Right lobe of liver (tissue), 6 donors: Measurements from ENCODE around the gene TCF12. TPM values are rescaled to one million over a fixed set of nuclear protein-coding genes. Genes with fewer than 3 reads are reported as not detected.

Experiments
- ATAC-seq, 4 donors: fragments of 200-7000 bp; cut with Tn5 transposase; one replicate each; pipeline ENCODE4 v1.9.1; 2020; ENCODE audit warnings: mild to moderate bottlenecking in 4 of 4, moderate library complexity in 4 of 4
- DNase-seq, 3 donors: peaks; one replicate each; pipeline ENCODE4 v3.0.0-alpha.2; 2020
- H3K27ac ChIP-seq, 3 donors: fragments of 200-600 bp; one replicate each; pipeline ENCODE4 v1.8.0; 2022
- H3K27me3 ChIP-seq, 2 donors: fragments of 200-600 bp; one replicate each; pipeline ENCODE4 v1.8.0; 2022
- H3K36me3 ChIP-seq, 4 donors: fragments of 200-600 bp; sonication (generic) in 1 of 4; one replicate each; pipeline versions ENCODE4 v1.5.1 to v1.8.0; 2017 to 2022; ENCODE audit warnings: control low read depth in 1 of 4
- H3K4me1 ChIP-seq, 4 donors: fragments of 200-600 bp; sonication (generic) in 1 of 4; one replicate each; pipeline versions ENCODE4 v1.5.1 to v1.8.0; 2017 to 2022; ENCODE audit warnings: control low read depth in 1 of 4
- H3K4me3 ChIP-seq, 3 donors: fragments of 200-600 bp; one replicate each; pipeline ENCODE4 v1.8.0; 2022
- H3K9me3 ChIP-seq, 4 donors: fragments of 200-600 bp; sonication (generic) in 1 of 4; one replicate each; pipeline versions ENCODE4 v1.5.1 to v1.8.0; 2017 to 2022; ENCODE audit warnings: control low read depth in 1 of 4
- POLR2A ChIP-seq: fragments of 450-650 bp; IDR thresholded peaks from one replicate; pipeline ENCODE4 v1.6.1; 2017; ENCODE audit warnings: antibody characterized with exemption, mild to moderate bottlenecking
- WGBS: methylation state at CpG from one replicate; pipeline ENCODE4 v1.1.6; 2018; ENCODE audit warnings: low coverage, low lambda C conversion rate; ENCODE audit not compliant: insufficient coverage; ENCODE audit errors: missing lambda C conversion rate; 5-methylcytosine and 5-hydroxymethylcytosine counted together
- intact Hi-C, 2 donors: fragments of 100-400 bp; cut with DNase I; formaldehyde crosslinking; loops; one replicate each; pipeline versions ENCODE4 v1.11.2 to v1.14.1; 2022
- total RNA-seq, 6 experiments: library from RNA; depleted of rRNA in 2 of 6; stranded (reverse); fragments of >200 nt in 2 of 6; fragmentation: NEBNext Ultra II Directional in 3 of 6; extraction: Animal tissue kit (Norgen Biotek cat#: 25700) in 3 of 6; gene quantifications; one replicate each; pipeline versions ENCODE4 v1.1.0 to v1.2.4, GENCODE V29; 2016 to 2023
- TF ChIP-seq, protein P1 (sequence below), 4 donors: fragments of 200-600 bp in 3 of 4; fragments of 450-650 bp in 1 of 4; IDR thresholded peaks; one replicate each; pipeline versions ENCODE4 v1.5.1 to v1.8.0; 2016 to 2022; ENCODE audit warnings: antibody characterized with exemption in 4 of 4, mild to moderate bottlenecking in 2 of 4
- donor health status: DM: no; HTN: yes; CAD: no.
- donor health status: DM: no; HTN: no; CAD: no.
- donor health status: DM: no; HTN: no; CAD: no.
- donor health status: DM: no; HTN: yes; CAD: no.
- donor health status: DM: no; HTN: yes; CAD: no.

The TCF12 gene
- total RNA-seq, 6 experiments from 2014 or later, result 28.9 to 41.9 (median 35.3) TPM

DNA sequence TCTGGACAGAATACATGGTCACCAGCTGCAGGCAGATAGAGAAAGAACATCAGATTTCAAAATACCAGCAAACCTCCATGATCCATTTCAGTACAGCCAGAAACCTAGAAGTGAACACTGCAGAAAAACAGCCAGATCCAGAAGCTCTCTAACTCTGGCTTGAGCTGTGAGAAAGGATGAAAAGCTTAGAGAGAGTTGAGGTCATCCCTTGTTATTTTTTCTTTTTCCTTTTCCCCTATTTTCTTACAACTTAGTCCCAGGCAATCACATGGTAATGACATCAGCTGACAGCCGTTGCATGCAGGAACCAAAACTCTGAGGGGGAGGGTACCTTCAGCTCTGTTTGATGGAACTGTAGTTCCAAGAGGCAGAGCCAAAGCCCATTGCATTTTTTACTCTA is 113.2 kb downstream of the TCF12 start:
- 6% methylated on average over 1 of the region's 1 CpG for WGBS
- peaks cover 0 to 11% (median 4%) of the 10 kb centered on the region in 4 donors for H3K4me1 ChIP-seq
- DNase-seq (no peak), ATAC-seq (peak in 3 of 4 donors; percentile 32 to 68 (median 63))
- intact Hi-C loops, result no loop called here
- no peaks in the 10 kb centered on the region for H3K36me3 ChIP-seq
- H3K4me3 ChIP-seq, result no peak overlapping the region
- H3K9me3 ChIP-seq, result no peaks in the 10 kb centered on the region
- no peak overlapping the region for H3K27ac ChIP-seq
- TF ChIP-seq, protein P1, sequence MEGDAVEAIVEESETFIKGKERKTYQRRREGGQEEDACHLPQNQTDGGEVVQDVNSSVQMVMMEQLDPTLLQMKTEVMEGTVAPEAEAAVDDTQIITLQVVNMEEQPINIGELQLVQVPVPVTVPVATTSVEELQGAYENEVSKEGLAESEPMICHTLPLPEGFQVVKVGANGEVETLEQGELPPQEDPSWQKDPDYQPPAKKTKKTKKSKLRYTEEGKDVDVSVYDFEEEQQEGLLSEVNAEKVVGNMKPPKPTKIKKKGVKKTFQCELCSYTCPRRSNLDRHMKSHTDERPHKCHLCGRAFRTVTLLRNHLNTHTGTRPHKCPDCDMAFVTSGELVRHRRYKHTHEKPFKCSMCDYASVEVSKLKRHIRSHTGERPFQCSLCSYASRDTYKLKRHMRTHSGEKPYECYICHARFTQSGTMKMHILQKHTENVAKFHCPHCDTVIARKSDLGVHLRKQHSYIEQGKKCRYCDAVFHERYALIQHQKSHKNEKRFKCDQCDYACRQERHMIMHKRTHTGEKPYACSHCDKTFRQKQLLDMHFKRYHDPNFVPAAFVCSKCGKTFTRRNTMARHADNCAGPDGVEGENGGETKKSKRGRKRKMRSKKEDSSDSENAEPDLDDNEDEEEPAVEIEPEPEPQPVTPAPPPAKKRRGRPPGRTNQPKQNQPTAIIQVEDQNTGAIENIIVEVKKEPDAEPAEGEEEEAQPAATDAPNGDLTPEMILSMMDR (IDR thresholded peaks at IDR 0.05), result no peak
- TF ChIP-seq POLR2A, result no peak
- no peaks in the 10 kb centered on the region for H3K27me3 ChIP-seq

DNA sequence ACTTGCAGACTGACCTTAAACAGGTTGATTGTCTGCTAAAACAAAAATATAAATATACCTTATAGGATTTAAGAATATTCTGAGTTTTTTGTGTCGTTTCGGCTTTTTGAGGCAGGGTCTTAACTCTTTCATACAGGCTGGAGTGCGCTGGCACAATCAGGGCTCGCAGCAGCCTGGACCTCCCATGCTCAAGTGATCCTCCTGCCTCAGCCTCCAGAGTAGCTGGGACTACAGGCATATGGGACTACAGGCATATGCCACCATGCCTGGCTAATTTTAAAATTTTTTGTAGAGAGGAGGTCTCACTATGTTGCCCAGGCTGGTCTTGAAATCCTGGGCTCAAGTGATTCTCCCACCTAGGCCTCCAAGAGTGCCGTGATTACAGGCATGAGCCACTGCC is 113.9 kb downstream of the TCF12 start:
- TF ChIP-seq, protein P1 (IDR thresholded peaks at IDR 0.05), result no peak
- no peak for TF ChIP-seq POLR2A
- WGBS, result 88% methylated on average over 5 of the region's 5 CpGs
- ATAC-seq (no peak), DNase-seq (no peak)
- no peak overlapping the region for H3K4me3 ChIP-seq
- intact Hi-C loops, result no loop called here
- no peaks in the 10 kb centered on the region for H3K27me3 ChIP-seq
- H3K4me1 ChIP-seq, result peaks cover 0 to 11% (median 4%) of the 10 kb centered on the region in 4 donors
- no peaks in the 10 kb centered on the region for H3K36me3 ChIP-seq
- no peak overlapping the region for H3K27ac ChIP-seq
- no peaks in the 10 kb centered on the region for H3K9me3 ChIP-seq

DNA sequence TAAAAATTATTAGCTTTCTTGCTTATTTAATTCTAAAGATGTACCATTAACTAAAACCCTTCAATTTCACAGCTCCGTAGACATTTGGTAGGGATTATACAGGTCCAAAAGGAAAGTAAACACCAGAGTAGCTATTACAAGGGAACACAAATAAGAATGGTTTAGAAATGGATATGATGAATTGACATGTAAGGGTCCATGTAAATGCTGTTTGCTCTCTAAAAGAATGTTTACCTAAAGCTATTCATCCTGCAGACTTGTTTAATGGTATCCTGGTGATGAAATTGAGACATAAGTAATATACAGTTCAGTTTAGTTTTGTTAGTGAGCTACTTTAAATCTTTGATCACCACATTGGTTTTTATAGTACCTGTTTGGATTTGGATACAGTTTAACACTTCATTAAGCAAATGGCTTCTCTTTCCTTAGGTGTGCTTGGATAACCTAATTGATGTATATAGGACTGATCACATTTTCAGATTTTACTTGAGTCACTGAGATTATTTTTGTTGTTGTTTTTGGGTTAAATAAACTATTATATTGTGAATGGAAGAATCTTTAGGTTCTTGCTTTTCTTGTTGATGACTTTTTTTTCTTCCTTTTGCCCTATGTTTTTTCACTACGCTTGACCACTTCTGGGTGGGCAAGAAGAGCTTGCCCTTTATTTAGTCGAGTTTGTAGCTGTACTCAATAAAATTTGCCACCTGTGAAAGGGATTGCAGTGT is 115.4 kb downstream of the TCF12 start:
- no peaks in the 10 kb centered on the region for H3K27me3 ChIP-seq
- no peak for DNase-seq
- intact Hi-C loops, result no loop called here
- peaks cover 0 to 11% (median 4%) of the 10 kb centered on the region in 4 donors for H3K4me1 ChIP-seq
- 64% methylated on average over 3 of the region's 3 CpGs for WGBS
- H3K36me3 ChIP-seq, result no peaks in the 10 kb centered on the region
- no peaks in the 10 kb centered on the region for H3K9me3 ChIP-seq
- TF ChIP-seq POLR2A, result no peak
- TF ChIP-seq, protein P1 (IDR thresholded peaks at IDR 0.05), result no peak
- H3K4me3 ChIP-seq, result no peak overlapping the region
- peak; percentile 35 to 56 (median 44) for ATAC-seq
- H3K27ac ChIP-seq, result no peak overlapping the region

DNA sequence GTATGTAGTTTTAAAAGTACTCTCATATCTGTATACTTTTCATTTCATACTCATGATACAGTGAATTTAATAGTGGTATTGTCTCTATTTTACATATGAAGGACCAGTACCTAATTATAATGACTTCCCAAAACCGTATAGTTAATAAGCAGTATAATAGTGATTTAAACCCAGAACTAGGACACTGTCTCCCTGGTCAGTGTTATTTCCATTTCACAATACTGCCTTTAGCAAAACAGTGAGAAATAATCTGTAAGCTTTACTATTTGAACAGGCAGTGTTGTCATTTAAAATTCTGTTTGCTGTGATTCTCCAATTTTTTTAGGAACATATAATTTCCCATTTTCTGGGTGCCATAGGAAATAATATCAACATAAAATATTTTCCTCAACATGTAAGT is 116.2 kb downstream of the TCF12 start:
- no peaks in the 10 kb centered on the region for H3K27me3 ChIP-seq
- H3K9me3 ChIP-seq, result no peaks in the 10 kb centered on the region
- ATAC-seq (peak in 3 of 4 donors; percentile 47 to 61 (median 57)), DNase-seq (no peak)
- 22% methylated on average over 1 of the region's 1 CpG for WGBS
- TF ChIP-seq POLR2A, result no peak
- TF ChIP-seq, protein P1 (IDR thresholded peaks at IDR 0.05), result no peak
- H3K4me3 ChIP-seq, result no peak overlapping the region
- no peaks in the 10 kb centered on the region for H3K36me3 ChIP-seq
- intact Hi-C loops, result no loop called here
- no peak overlapping the region for H3K27ac ChIP-seq
- peaks cover 0 to 11% (median 4%) of the 10 kb centered on the region in 4 donors for H3K4me1 ChIP-seq
